Esophagus squamous epithelium (tissue), 5 donors: ENCODE measurements around the gene GJB4. TPM values are rescaled to one million over a fixed set of nuclear protein-coding genes. Genes with fewer than 3 reads are reported as not detected.
A peak's percentile ranks its signal among the peaks of the same experiment; 100 is the strongest.

Experiments
- DNase-seq: peaks from one replicate; lab custom pipeline; 2025; lab: John Stamatoyannopoulos, UW
- H3K27ac ChIP-seq, 4 donors: fragments of 200-600 bp; sonication (generic); one replicate each; pipeline ENCODE4 v1.5.1; 2016 to 2019; ENCODE audit warnings: mild to moderate bottlenecking in 1 of 4
- H3K27me3 ChIP-seq, 4 donors: fragments of 200-600 bp; sonication (generic); 1 replicate in 3 of 4; 2 replicates in 1 of 4; pipeline versions ENCODE4 v1.5.1 to v1.6.0; 2017 to 2021; ENCODE audit warnings: antibody characterized with exemption in 1 of 4
- H3K36me3 ChIP-seq, 3 donors: fragments of 200-600 bp; sonication (generic); one replicate each; pipeline ENCODE4 v1.5.1; 2016 to 2019
- H3K4me1 ChIP-seq, 3 donors: fragments of 200-600 bp; sonication (generic); one replicate each; pipeline ENCODE4 v1.5.1; 2017 to 2019
- H3K4me3 ChIP-seq, 4 donors: fragments of 200-600 bp; sonication (generic); 1 replicate in 3 of 4; 2 replicates in 1 of 4; pipeline ENCODE4 v1.5.1; 2016 to 2019; ENCODE audit warnings: mild to moderate bottlenecking in 2 of 4, moderate library complexity in 1 of 4
- H3K9me3 ChIP-seq, 3 donors: fragments of 200-600 bp; sonication (generic); one replicate each; pipeline ENCODE4 v1.5.1; 2016 to 2019
- CTCF ChIP-seq, 6 experiments: fragments of 450-650 bp in 4 of 6; fragments of 200-600 bp in 2 of 6; sonication (generic) in 2 of 6; IDR thresholded peaks; one replicate each; pipeline ENCODE4 v1.5.1; 2016 to 2019; ENCODE audit warnings: antibody characterized with exemption in 6 of 6, mild to moderate bottlenecking in 4 of 6, moderate library complexity in 4 of 6
- POLR2A ChIP-seq, 4 donors: fragments of 450-650 bp; IDR thresholded peaks; one replicate each; pipeline ENCODE4 v1.6.1; 2017; ENCODE audit warnings: antibody characterized with exemption in 4 of 4, mild to moderate bottlenecking in 4 of 4, moderate library complexity in 3 of 4
- WGBS, 2 donors: methylation state at CpG; one replicate each; pipeline ENCODE4 v1.1.5; 2018; 5-methylcytosine and 5-hydroxymethylcytosine counted together
- intact Hi-C: fragments of 100-400 bp; cut with DNase I; formaldehyde crosslinking; loops from one replicate; pipeline ENCODE4 v1.15.0; 2022
- total RNA-seq, 4 donors: library from RNA; depleted of rRNA; stranded (reverse); fragments of >200 nt; gene quantifications; one replicate each; pipeline ENCODE4 v1.1.0, GENCODE V29; 2016
- donor health status: DM: yes; HTN: yes; CAD: no.

GJB4 gene
- total RNA-seq, 4 donors from 2014 or later, result 1.3 to 6.7 (median 2.2) TPM

- Histone ChIP-seq H3K4me3 (no peak overlapping the region), H3K9me3 (no peaks in the 10 kb centered on the region), H3K27me3 (peaks cover 0 to 15% (median 0%) of the 10 kb centered on the region in 4 donors), H3K27ac (no peak overlapping the region), H3K4me1 (peaks cover 10 to 55% (median 16%) of the 10 kb centered on the region in 3 donors), H3K36me3 (peaks cover 0 to 16% (median 0%) of the 10 kb centered on the region in 3 donors)
- intact Hi-C loops, result no loop called here
- no peak for TF ChIP-seq POLR2A (IDR thresholded peaks at IDR 0.05)
- no peak for TF ChIP-seq CTCF (IDR thresholded peaks at IDR 0.05)
- DNase-seq, result no peak
- 70 to 83% methylated on average over 2 of the region's 13 CpGs for WGBS, 2 donors
These were observed 2.3 kb downstream of the GJB4 start for GRCh38 chr1:34761776-34762307.

GRCh38 chr1:34762474-34763141 is 3.1 kb downstream of the GJB4 start:
- DNase-seq, result no peak
- Histone ChIP-seq H3K27ac (peak overlapping the region in 2 of 4 donors; percentile 39 to 68), H3K27me3 (peaks cover 0 to 15% (median 0%) of the 10 kb centered on the region in 4 donors), H3K9me3 (no peaks in the 10 kb centered on the region), H3K4me1 (peaks cover 10 to 47% (median 16%) of the 10 kb centered on the region in 3 donors), H3K4me3 (no peak overlapping the region), H3K36me3 (peaks cover 0 to 8% (median 0%) of the 10 kb centered on the region in 3 donors)
- intact Hi-C loops, result no loop called here
- 46 to 61% methylated on average over 3 to 5 of the region's 7 CpGs for WGBS, 2 donors
- no peak for TF ChIP-seq POLR2A (IDR thresholded peaks at IDR 0.05)
- no peak for TF ChIP-seq CTCF (IDR thresholded peaks at IDR 0.05)

DNA sequence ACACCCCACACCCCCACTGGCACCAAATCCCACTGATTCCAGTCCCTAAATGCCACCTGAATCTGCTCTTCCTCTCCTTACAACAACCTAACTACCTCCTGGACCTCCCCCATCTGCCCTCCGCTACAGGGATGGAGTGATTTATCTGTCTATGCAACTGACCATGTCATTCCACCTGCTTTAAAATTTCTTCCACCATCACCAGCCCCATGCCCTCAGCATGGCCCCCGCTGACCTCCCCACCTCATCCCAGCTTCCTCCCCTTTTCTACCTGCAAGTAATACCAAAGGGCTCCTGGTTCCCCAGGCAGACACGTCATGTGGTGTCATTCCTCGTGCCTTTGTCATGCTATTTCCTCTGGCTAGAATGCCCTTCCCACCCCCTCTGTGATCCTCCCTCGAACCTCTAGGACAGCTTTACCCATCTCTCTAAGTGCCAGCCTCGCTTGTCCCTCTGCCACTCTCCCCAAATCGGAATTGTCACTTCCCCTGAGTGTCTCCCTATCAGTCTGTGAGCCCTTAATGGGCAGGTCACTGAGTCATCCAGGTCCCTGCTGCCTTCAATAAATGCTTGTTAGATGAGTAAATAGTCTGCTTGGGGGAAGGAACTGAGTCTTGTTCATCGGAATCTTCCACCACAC is 3.7 kb downstream of the GJB4 start:
- H3K4me3 ChIP-seq, result no peak overlapping the region
- peaks cover 4 to 41% (median 12%) of the 10 kb centered on the region in 3 donors for H3K4me1 ChIP-seq
- TF ChIP-seq POLR2A (IDR thresholded peaks at IDR 0.05) (no peak), CTCF (IDR thresholded peaks at IDR 0.05) (no peak)
- 28 to 30% methylated on average over 8 of the region's 8 CpGs for WGBS, 2 donors
- DNase-seq, result no peak
- peak overlapping the region in 3 of 4 donors; percentile 39 to 68 (median 61) for H3K27ac ChIP-seq
- H3K9me3 ChIP-seq, result no peaks in the 10 kb centered on the region
- intact Hi-C loops, result no loop called here
- H3K36me3 ChIP-seq, result peaks cover 0 to 2% (median 0%) of the 10 kb centered on the region in 3 donors
- peaks cover 0 to 15% (median 0%) of the 10 kb centered on the region in 4 donors for H3K27me3 ChIP-seq

GRCh38 chr1:34768856-34769255 is 9.3 kb downstream of the GJB4 start:
- no peaks in the 10 kb centered on the region for H3K9me3 ChIP-seq
- no peak for DNase-seq
- WGBS, 2 donors, result 59 to 74% methylated on average over 3 of the region's 3 CpGs
- H3K36me3 ChIP-seq, result no peaks in the 10 kb centered on the region
- no peak overlapping the region for H3K4me3 ChIP-seq
- TF ChIP-seq POLR2A (IDR thresholded peaks at IDR 0.05) (no peak), CTCF (IDR thresholded peaks at IDR 0.05) (no peak)
- peaks cover 0 to 15% (median 8%) of the 10 kb centered on the region in 3 donors for H3K4me1 ChIP-seq
- no peak overlapping the region for H3K27ac ChIP-seq
- intact Hi-C loops, result no loop called here
- no peaks in the 10 kb centered on the region for H3K27me3 ChIP-seq
